Thoracic aorta (tissue), 2 donors: ENCODE data around the gene NPAS4. TPM values are rescaled to one million over a fixed set of nuclear protein-coding genes. Genes with fewer than 3 reads are reported as not detected.

Experiments
- total RNA-seq, 2 donors: library from RNA; depleted of rRNA; stranded (reverse); fragments of >200 nt; gene quantifications; one replicate each; pipeline versions ENCODE4 v1.1.0 to v1.2.3, GENCODE V29; 2016

The NPAS4 gene
- total RNA-seq, 2 donors from 2014 or later, result 4.2 to 6.6 TPM

Other genes with a start within 250 kb of the NPAS4 start
- 10 to 100 TPM; 48.6 to 55.9 TPM for gene KLC2, start 163.3 kb upstream of the NPAS4 start, total RNA-seq
- gene RAB1B, start 152.4 kb upstream of the NPAS4 start, total RNA-seq, result 10 to 100 TPM; 57.2 to 96.0 TPM
- not detected for gene CNIH2, start 142.9 kb upstream of the NPAS4 start, total RNA-seq
- 100 to 1,000 TPM in 1 of 2 donors, 10 to 100 TPM in 1; 65.4 to 155 TPM for gene YIF1A, start 131.9 kb upstream of the NPAS4 start, total RNA-seq
- gene TMEM151A, start 129.1 kb upstream of the NPAS4 start, total RNA-seq, result under 1 TPM in 1 of 2 donors, not detected in 1; 0.27 TPM
- gene CD248, start 104.0 kb upstream of the NPAS4 start, total RNA-seq, result 10 to 100 TPM; 22.9 to 32.4 TPM
- 1 to 10 TPM; 7.7 to 7.8 TPM for gene RIN1, start 84.6 kb upstream of the NPAS4 start, total RNA-seq
- gene BRMS1, start 75.9 kb upstream of the NPAS4 start, total RNA-seq, result 10 to 100 TPM; 35.0 to 48.1 TPM
- gene B4GAT1, start 73.4 kb upstream of the NPAS4 start, total RNA-seq, result 10 to 100 TPM; 15.7 to 34.1 TPM
- 1 to 10 TPM; 2.5 to 3.0 TPM for gene SLC29A2, start 49.3 kb upstream of the NPAS4 start, total RNA-seq
- 10 to 100 TPM; 16.7 to 28.0 TPM for gene MRPL11, start 17.8 kb downstream of the NPAS4 start, total RNA-seq
- gene PELI3, start 45.9 kb downstream of the NPAS4 start, total RNA-seq, result 10 to 100 TPM; 29.1 to 47.1 TPM
- gene DPP3, start 59.4 kb downstream of the NPAS4 start, total RNA-seq, result 10 to 100 TPM; 20.2 to 22.2 TPM
- 100 to 1,000 TPM in 1 of 2 donors, 10 to 100 TPM in 1; 90.3 to 114 TPM for gene BBS1, start 89.6 kb downstream of the NPAS4 start, total RNA-seq
- 10 to 100 TPM; 10.2 to 15.7 TPM for gene ZDHHC24, start 125.0 kb downstream of the NPAS4 start, total RNA-seq
- gene ACTN3, start 125.9 kb downstream of the NPAS4 start, total RNA-seq, result not detected
- 100 to 1,000 TPM; 122 to 195 TPM for gene CTSF, start 147.6 kb downstream of the NPAS4 start, total RNA-seq
- under 1 TPM in 1 of 2 donors, not detected in 1; 0.68 TPM for gene CCDC87, start 172.0 kb downstream of the NPAS4 start, total RNA-seq
- gene CCS, start 172.2 kb downstream of the NPAS4 start, total RNA-seq, result 10 to 100 TPM; 19.9 to 20.8 TPM
- 10 to 100 TPM; 72.7 to 99.8 TPM for gene RBM14, start 195.6 kb downstream of the NPAS4 start, total RNA-seq
- 10 to 100 TPM; 61.2 to 84.0 TPM for gene RBM4, start 217.7 kb downstream of the NPAS4 start, total RNA-seq